HCT116 (cell line): ENCODE data around the gene GTF3C1. TPM values are rescaled to one million over a fixed set of nuclear protein-coding genes. Genes with fewer than 3 reads are reported as not detected.

ENCODE experiments used
- ATAC-seq: fragments of 200-7000 bp; cut with Tn5 transposase; 2 replicates; pipeline ENCODE4 v1.9.1; 2020; ENCODE audit warnings: mild to moderate bottlenecking, moderate library complexity
- BruUV-seq: library from RNA; stranded (reverse); fragments of 400-500 nt; replicated peaks from 2 replicates; lab custom pipeline; 2021; lab: Mats Ljungman, UMichigan
- CTCF ChIA-PET: fragments of 300-600 bp; sonication (Branson Sonifier 250); formaldehyde crosslinking; loops from one replicate; lab custom pipeline; 2021; ENCODE audit warnings: antibody characterized with exemption; lab: Charles Lee
- POLR2A ChIA-PET: fragments of 300-600, 350-600 bp; sonication (Branson Sonifier 250); formaldehyde crosslinking; loops from one replicate; lab custom pipeline; 2021; ENCODE audit warnings: antibody characterized with exemption; lab: Charles Lee
- RAD21 ChIA-PET, 2 experiments: fragments of 300-600 bp; sonication (Branson Sonifier 250); formaldehyde crosslinking; loops; one replicate each; lab custom pipeline; 2023; ENCODE audit warnings: low total read pairs in 2 of 2; ENCODE audit not compliant: uncharacterized antibody in 2 of 2, unreplicated experiment in 2 of 2, low non-redundant PET in 1 of 2; lab: Charles Lee
- DNase-seq: peaks from one replicate; pipeline ENCODE4 v3.0.0-alpha.2; 2010; ENCODE audit warnings: low read depth, low spot score
- H2AFZ ChIP-seq: fragments of 200-600 bp; shearing (Covaris generic), sonication (generic); 2 replicates; pipeline ENCODE4 v1.6.1; 2017; ENCODE audit warnings: low read depth, mixed run types, mixed read lengths, antibody characterized with exemption, low read length; ENCODE audit not compliant: poor library complexity, severe bottlenecking
- H3K27ac ChIP-seq: 2 replicates; pipeline ENCODE4 v1.5.1; 2012; ENCODE audit warnings: low read depth, low read length
- H3K27me3 ChIP-seq: fragments of 200-600 bp; sonication (generic); 2 replicates; pipeline ENCODE4 v1.6.1; 2016; ENCODE audit warnings: mixed run types, low read length, mixed read lengths; ENCODE audit not compliant: insufficient read depth
- H3K36me3 ChIP-seq, 2 experiments: fragments of 200-500 bp in 1 of 2; fragments of 200-600 bp in 1 of 2; sonication (Bioruptor generic) in 1 of 2; sonication (generic) in 1 of 2; 2 replicates each; pipeline versions ENCODE4 v1.5.1 to v1.6.1; 2014 to 2016; ENCODE audit warnings: low read length in 2 of 2, inconsistent platforms in 1 of 2, mixed read lengths in 1 of 2, mixed run types in 1 of 2; ENCODE audit not compliant: insufficient read depth in 2 of 2, control insufficient read depth in 1 of 2
- H3K4me1 ChIP-seq, 2 experiments: fragments of 200-600 bp in 1 of 2; sonication (generic) in 1 of 2; 2 replicates each; pipeline versions ENCODE4 v1.5.1 to v1.6.1; 2012 to 2017; ENCODE audit warnings: low read length in 2 of 2, inconsistent platforms in 1 of 2, mild to moderate bottlenecking in 1 of 2, mixed read lengths in 1 of 2, mixed run types in 1 of 2, moderate library complexity in 1 of 2; ENCODE audit not compliant: insufficient read depth in 2 of 2, control insufficient read depth in 1 of 2
- H3K4me2 ChIP-seq: fragments of 200-600 bp; sonication (generic); 2 replicates; pipeline ENCODE4 v1.6.1; 2017; ENCODE audit warnings: mixed run types, low read length, mixed read lengths
- H3K4me3 ChIP-seq, 2 experiments: fragments of 200-600 bp in 1 of 2; sonication (generic) in 1 of 2; replicated peaks in 1 of 2; 2 replicates each; pipeline ENCODE4 v1.5.1; 2011 to 2016; ENCODE audit warnings: low read length in 2 of 2, control low read depth in 1 of 2, low read depth in 1 of 2, mild to moderate bottlenecking in 1 of 2, mixed read lengths in 1 of 2, mixed run types in 1 of 2
- H3K79me2 ChIP-seq: fragments of 200-600 bp; sonication (generic); 2 replicates; pipeline ENCODE4 v1.6.1; 2017; ENCODE audit warnings: mild to moderate bottlenecking, mixed run types, low read length, moderate library complexity, mixed read lengths; ENCODE audit not compliant: insufficient read depth
- H3K9ac ChIP-seq: fragments of 200-600 bp; sonication (generic); 2 replicates; pipeline ENCODE4 v1.6.1; 2016; ENCODE audit warnings: low read length, mixed read lengths
- H3K9me2 ChIP-seq: fragments of 200-600 bp; sonication (generic), shearing (Covaris generic); 2 replicates; pipeline ENCODE4 v1.6.1; 2017; ENCODE audit warnings: mixed run types, mild to moderate bottlenecking, moderate library complexity; ENCODE audit not compliant: insufficient read depth
- H3K9me3 ChIP-seq, 2 experiments: fragments of 200-500 bp in 1 of 2; fragments of 200-600 bp in 1 of 2; sonication (Bioruptor generic) in 1 of 2; sonication (generic) in 1 of 2; 2 replicates each; pipeline ENCODE4 v1.6.1; 2014 to 2017; ENCODE audit warnings: low read length in 2 of 2, mixed read lengths in 2 of 2, inconsistent platforms in 1 of 2, low read depth in 1 of 2, mild to moderate bottlenecking in 1 of 2, mixed run types in 1 of 2, moderate library complexity in 1 of 2; ENCODE audit not compliant: control insufficient read depth in 1 of 2, insufficient read depth in 1 of 2
- H4K20me1 ChIP-seq: fragments of 200-600 bp; sonication (generic), shearing (Covaris generic); 2 replicates; pipeline ENCODE4 v1.6.1; 2017; ENCODE audit warnings: mixed run types, mild to moderate bottlenecking, moderate library complexity; ENCODE audit not compliant: insufficient read depth
- CBX3 ChIP-seq: IDR thresholded peaks from 2 replicates; pipeline ENCODE4 v1.6.1; 2012; ENCODE audit warnings: low read depth
- EGR1 ChIP-seq: IDR thresholded peaks from 2 replicates; pipeline ENCODE4 v1.6.1; 2012; ENCODE audit warnings: low read depth
- EZH2phosphoT487 ChIP-seq: fragments of 200-600 bp; IDR thresholded peaks from 2 replicates; pipeline ENCODE4 v1.6.1; 2018; ENCODE audit warnings: antibody characterized with exemption, borderline replicate concordance
- JUND ChIP-seq: IDR thresholded peaks from 2 replicates; pipeline ENCODE4 v1.6.1; 2012
- POLR2A ChIP-seq: IDR thresholded peaks from 2 replicates; pipeline ENCODE4 v1.7.0; 2011; ENCODE audit warnings: borderline replicate concordance; ENCODE audit not compliant: insufficient read depth, insufficient read length; ENCODE audit errors: extremely low read depth
- POLR2AphosphoS5 ChIP-seq: IDR thresholded peaks from 2 replicates; pipeline ENCODE4 v1.6.1; 2011; ENCODE audit warnings: mild to moderate bottlenecking, low read depth, low read length, moderate library complexity
- RAD21 ChIP-seq: IDR thresholded peaks from 2 replicates; pipeline ENCODE4 v1.6.1; 2012; ENCODE audit warnings: low read depth, mild to moderate bottlenecking
- SP1 ChIP-seq: IDR thresholded peaks from 2 replicates; pipeline ENCODE4 v1.6.1; 2012; ENCODE audit warnings: low read depth
- SRF ChIP-seq: IDR thresholded peaks from 2 replicates; pipeline ENCODE4 v1.6.1; 2012; ENCODE audit warnings: low read depth
- TCF7L2 ChIP-seq: IDR thresholded peaks from 2 replicates; pipeline ENCODE4 v1.7.0; 2011; ENCODE audit warnings: borderline replicate concordance, inconsistent platforms; ENCODE audit not compliant: insufficient read depth, insufficient read length; ENCODE audit errors: extremely low read depth
- ZFX ChIP-seq: fragments of 450-650 bp; IDR thresholded peaks from 2 replicates; pipeline ENCODE4 v1.6.1; 2017
- intact Hi-C: fragments of 100-400 bp; cut with micrococcal nuclease; formaldehyde crosslinking; loops from 2 replicates; pipeline ENCODE4 v1.10.0; 2022
- total RNA-seq: library from RNA; stranded (reverse); gene quantifications from one replicate; pipeline ENCODE4 v1.2.1, GENCODE V29; 2021; ENCODE audit not compliant: unreplicated experiment
- TF ChIP-seq, protein P1 (sequence below): IDR thresholded peaks from 2 replicates; pipeline ENCODE4 v1.6.1; 2012
- TF ChIP-seq, protein P2 (sequence below), 3 experiments: fragments of 200-600 bp in 1 of 3; sonication (generic) in 1 of 3; IDR thresholded peaks in 2 of 3; conservative IDR thresholded peaks in 1 of 3; 2 replicates each; pipeline ENCODE4 v1.5.1; 2012 to 2017; ENCODE audit warnings: low read depth in 2 of 3, low read length in 2 of 3, antibody characterized with exemption in 1 of 3, borderline replicate concordance in 1 of 3, control low read depth in 1 of 3, mild to moderate bottlenecking in 1 of 3, mixed read lengths in 1 of 3, mixed run types in 1 of 3, moderate library complexity in 1 of 3; ENCODE audit not compliant: insufficient read depth in 1 of 3
- TF ChIP-seq, protein P3 (sequence below): IDR thresholded peaks from 2 replicates; pipeline ENCODE4 v1.6.1; 2011; ENCODE audit warnings: mild to moderate bottlenecking, low read length, moderate library complexity; ENCODE audit not compliant: insufficient replicate concordance; ENCODE audit errors: extremely low read depth
- TF ChIP-seq, protein P4 (sequence below): IDR thresholded peaks from 2 replicates; pipeline ENCODE4 v1.6.1; 2012
- TF ChIP-seq, protein P5 (sequence below): IDR thresholded peaks from 2 replicates; pipeline ENCODE4 v1.6.1; 2012; ENCODE audit warnings: low read depth

GTF3C1 gene
- total RNA-seq, 1 experiment from 2014 or later: 97.5 TPM

DNA sequence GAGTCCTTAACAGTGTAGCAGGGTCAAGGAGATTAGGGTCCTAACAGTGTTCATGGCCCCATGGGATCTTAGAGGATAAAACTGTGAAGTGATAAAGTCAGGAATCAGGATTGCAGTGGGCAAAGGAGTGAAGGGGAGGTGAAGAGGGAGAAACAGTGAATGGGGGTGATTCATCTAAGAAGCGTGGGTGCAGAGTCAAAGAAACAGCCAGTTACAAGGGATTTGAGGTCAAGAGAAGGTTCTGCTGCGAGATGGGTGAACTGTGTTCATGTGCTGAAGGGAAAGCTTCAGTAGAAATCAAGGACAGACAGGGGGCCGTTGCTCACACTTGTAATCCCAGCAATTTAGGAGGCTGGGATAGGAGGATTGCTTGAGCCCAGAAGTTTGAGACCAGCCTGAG is 5.9 kb downstream of the GTF3C1 start (continued):
- TF ChIP-seq POLR2A: no peak
- no peak for TF ChIP-seq EGR1
- TF ChIP-seq EZH2phosphoT487: no peak

DNA sequence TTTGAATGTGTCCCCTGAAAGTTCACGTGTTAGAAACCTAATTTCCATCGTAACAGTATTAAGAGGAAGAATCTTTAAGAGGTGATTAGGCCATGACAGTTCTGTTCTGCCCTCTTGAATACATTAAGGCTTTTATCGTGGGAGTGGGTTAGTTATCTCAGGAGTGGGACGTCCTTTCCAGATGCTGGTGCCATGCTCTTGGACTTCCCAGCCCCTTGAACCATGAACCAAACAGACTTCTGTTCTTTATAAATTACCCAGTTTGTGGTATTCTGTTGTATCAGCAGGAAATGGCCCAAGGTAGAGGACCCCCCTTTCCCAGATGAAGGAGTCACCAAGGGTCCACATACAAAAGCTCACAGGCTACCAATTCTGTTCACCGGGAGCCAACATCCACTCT is 10.1 kb downstream of the GTF3C1 start:
- ATAC-seq (no peak), DNase-seq (no peak)
- H3K36me3 ChIP-seq: peaks cover 59 to 70% of the 10 kb centered on the region in 2 experiments
- no peak overlapping the region for H3K4me2 ChIP-seq
- CTCF ChIA-PET: no interaction called here
- no peak overlapping the region for H3K9ac ChIP-seq
- H3K79me2 ChIP-seq: no peaks in the 10 kb centered on the region; the same call in 1 of the 2 replicates
- no peak overlapping the region for H3K27ac ChIP-seq
- TF ChIP-seq SP1: no peak
- TF ChIP-seq CBX3: no peak
- TF ChIP-seq, protein P1, sequence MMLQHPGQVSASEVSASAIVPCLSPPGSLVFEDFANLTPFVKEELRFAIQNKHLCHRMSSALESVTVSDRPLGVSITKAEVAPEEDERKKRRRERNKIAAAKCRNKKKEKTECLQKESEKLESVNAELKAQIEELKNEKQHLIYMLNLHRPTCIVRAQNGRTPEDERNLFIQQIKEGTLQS: no peak
- TF ChIP-seq, protein P2, sequence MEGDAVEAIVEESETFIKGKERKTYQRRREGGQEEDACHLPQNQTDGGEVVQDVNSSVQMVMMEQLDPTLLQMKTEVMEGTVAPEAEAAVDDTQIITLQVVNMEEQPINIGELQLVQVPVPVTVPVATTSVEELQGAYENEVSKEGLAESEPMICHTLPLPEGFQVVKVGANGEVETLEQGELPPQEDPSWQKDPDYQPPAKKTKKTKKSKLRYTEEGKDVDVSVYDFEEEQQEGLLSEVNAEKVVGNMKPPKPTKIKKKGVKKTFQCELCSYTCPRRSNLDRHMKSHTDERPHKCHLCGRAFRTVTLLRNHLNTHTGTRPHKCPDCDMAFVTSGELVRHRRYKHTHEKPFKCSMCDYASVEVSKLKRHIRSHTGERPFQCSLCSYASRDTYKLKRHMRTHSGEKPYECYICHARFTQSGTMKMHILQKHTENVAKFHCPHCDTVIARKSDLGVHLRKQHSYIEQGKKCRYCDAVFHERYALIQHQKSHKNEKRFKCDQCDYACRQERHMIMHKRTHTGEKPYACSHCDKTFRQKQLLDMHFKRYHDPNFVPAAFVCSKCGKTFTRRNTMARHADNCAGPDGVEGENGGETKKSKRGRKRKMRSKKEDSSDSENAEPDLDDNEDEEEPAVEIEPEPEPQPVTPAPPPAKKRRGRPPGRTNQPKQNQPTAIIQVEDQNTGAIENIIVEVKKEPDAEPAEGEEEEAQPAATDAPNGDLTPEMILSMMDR (IDR thresholded peaks at IDR 0.05 in 2 of 3, conservative IDR thresholded peaks at IDR 0.05 in 1 of 3; ENCODE audit: borderline replicate concordance in 1 of 3, insufficient read depth in 1 of 3, low read depth in 2 of 3, low read length in 2 of 3): no peak
- no peak for TF ChIP-seq RAD21
- no peak for TF ChIP-seq EZH2phosphoT487
- TF ChIP-seq POLR2AphosphoS5: no peak
- TF ChIP-seq, protein P3, sequence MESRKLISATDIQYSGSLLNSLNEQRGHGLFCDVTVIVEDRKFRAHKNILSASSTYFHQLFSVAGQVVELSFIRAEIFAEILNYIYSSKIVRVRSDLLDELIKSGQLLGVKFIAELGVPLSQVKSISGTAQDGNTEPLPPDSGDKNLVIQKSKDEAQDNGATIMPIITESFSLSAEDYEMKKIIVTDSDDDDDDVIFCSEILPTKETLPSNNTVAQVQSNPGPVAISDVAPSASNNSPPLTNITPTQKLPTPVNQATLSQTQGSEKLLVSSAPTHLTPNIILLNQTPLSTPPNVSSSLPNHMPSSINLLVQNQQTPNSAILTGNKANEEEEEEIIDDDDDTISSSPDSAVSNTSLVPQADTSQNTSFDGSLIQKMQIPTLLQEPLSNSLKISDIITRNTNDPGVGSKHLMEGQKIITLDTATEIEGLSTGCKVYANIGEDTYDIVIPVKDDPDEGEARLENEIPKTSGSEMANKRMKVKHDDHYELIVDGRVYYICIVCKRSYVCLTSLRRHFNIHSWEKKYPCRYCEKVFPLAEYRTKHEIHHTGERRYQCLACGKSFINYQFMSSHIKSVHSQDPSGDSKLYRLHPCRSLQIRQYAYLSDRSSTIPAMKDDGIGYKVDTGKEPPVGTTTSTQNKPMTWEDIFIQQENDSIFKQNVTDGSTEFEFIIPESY: no peak
- TF ChIP-seq, protein P4, sequence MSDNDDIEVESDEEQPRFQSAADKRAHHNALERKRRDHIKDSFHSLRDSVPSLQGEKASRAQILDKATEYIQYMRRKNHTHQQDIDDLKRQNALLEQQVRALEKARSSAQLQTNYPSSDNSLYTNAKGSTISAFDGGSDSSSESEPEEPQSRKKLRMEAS: no peak
- no peak for TF ChIP-seq JUND
- TF ChIP-seq, protein P5, sequence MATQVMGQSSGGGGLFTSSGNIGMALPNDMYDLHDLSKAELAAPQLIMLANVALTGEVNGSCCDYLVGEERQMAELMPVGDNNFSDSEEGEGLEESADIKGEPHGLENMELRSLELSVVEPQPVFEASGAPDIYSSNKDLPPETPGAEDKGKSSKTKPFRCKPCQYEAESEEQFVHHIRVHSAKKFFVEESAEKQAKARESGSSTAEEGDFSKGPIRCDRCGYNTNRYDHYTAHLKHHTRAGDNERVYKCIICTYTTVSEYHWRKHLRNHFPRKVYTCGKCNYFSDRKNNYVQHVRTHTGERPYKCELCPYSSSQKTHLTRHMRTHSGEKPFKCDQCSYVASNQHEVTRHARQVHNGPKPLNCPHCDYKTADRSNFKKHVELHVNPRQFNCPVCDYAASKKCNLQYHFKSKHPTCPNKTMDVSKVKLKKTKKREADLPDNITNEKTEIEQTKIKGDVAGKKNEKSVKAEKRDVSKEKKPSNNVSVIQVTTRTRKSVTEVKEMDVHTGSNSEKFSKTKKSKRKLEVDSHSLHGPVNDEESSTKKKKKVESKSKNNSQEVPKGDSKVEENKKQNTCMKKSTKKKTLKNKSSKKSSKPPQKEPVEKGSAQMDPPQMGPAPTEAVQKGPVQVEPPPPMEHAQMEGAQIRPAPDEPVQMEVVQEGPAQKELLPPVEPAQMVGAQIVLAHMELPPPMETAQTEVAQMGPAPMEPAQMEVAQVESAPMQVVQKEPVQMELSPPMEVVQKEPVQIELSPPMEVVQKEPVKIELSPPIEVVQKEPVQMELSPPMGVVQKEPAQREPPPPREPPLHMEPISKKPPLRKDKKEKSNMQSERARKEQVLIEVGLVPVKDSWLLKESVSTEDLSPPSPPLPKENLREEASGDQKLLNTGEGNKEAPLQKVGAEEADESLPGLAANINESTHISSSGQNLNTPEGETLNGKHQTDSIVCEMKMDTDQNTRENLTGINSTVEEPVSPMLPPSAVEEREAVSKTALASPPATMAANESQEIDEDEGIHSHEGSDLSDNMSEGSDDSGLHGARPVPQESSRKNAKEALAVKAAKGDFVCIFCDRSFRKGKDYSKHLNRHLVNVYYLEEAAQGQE: no peak
- no peak for TF ChIP-seq EGR1
- TF ChIP-seq TCF7L2: no peak
- no peak for TF ChIP-seq SRF
- TF ChIP-seq ZFX: no peak
- RAD21 ChIA-PET: no interaction called here
- H2AFZ ChIP-seq: no peak overlapping the region
- H3K4me1 ChIP-seq: no peaks in the 10 kb centered on the region
- H3K27me3 ChIP-seq: no peaks in the 10 kb centered on the region
- intact Hi-C loops: no loop called here
- no peak overlapping the region for H3K4me3 ChIP-seq
- H4K20me1 ChIP-seq: no peaks in the 10 kb centered on the region
- no TSS peak for BruUV-seq
- POLR2A ChIA-PET: no interaction called here
- no peaks in the 10 kb centered on the region for H3K9me3 ChIP-seq
- no peaks in the 10 kb centered on the region for H3K9me2 ChIP-seq
